MM.1S (cell line): ENCODE results near the gene LIMS1.
"Not testable (repeated sequence)": the region's sequence is repeated elsewhere in the genome, so short reads cannot be mapped to it uniquely, and the experiment has no call there.

ENCODE experiments used
- EZH2 ChIP-seq: fragments of 300-600 bp; sonication (generic); optimal IDR thresholded peaks from 2 replicates; pipeline ENCODE3; 2017; ENCODE audit warnings: low read depth, mild to moderate bottlenecking, antibody characterized with exemption, low read length, mixed read lengths
- EZH2phosphoT487 ChIP-seq: fragments of 300-600 bp; sonication (generic); IDR thresholded peaks from 2 replicates; pipeline ENCODE4 v1.6.1; 2018; ENCODE audit warnings: antibody characterized with exemption, low read length
- TF ChIP-seq, protein P1 (sequence below): fragments of 300-600 bp; sonication (generic); IDR thresholded peaks from 2 replicates; pipeline ENCODE4 v1.5.1; 2016; ENCODE audit warnings: antibody characterized with exemption, low read length, mixed read lengths

DNA sequence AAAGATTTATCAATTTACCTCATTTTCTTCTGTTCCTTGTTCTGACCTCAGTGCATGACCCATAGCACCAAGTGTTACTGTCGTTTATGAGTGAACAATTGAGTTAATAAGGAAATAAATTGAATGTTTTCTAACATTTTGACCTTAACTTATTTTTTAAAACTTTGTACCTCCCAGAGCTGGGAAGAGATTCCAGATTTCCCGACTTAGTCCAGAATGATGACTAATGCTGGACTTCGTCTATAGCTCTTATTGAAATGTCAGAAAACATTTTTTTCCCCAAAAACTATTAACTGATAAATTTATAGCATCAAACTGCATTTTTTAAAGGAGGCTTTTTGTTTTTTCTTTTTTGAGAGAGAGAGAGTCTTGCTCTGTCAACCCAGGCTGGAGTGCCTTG is 21.8 kb upstream of the LIMS1 start:
- TF ChIP-seq, protein P1, sequence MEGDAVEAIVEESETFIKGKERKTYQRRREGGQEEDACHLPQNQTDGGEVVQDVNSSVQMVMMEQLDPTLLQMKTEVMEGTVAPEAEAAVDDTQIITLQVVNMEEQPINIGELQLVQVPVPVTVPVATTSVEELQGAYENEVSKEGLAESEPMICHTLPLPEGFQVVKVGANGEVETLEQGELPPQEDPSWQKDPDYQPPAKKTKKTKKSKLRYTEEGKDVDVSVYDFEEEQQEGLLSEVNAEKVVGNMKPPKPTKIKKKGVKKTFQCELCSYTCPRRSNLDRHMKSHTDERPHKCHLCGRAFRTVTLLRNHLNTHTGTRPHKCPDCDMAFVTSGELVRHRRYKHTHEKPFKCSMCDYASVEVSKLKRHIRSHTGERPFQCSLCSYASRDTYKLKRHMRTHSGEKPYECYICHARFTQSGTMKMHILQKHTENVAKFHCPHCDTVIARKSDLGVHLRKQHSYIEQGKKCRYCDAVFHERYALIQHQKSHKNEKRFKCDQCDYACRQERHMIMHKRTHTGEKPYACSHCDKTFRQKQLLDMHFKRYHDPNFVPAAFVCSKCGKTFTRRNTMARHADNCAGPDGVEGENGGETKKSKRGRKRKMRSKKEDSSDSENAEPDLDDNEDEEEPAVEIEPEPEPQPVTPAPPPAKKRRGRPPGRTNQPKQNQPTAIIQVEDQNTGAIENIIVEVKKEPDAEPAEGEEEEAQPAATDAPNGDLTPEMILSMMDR: not testable (repeated sequence)
- not testable (repeated sequence) for TF ChIP-seq EZH2, EZH2phosphoT487
